ENCODE measurements around the gene RASA2. TPM values are rescaled to one million over a fixed set of nuclear protein-coding genes. Genes with fewer than 3 reads are reported as not detected.

Gene RASA2
- total and polyA plus RNA-seq, 2 of the 8 experiments (the other 6 are each of a cell fraction or from before 2014, with no cell fraction given): 3.5 to 15.9 TPM

GRCh38 chr3:141600331-141600730, 113.5 kb downstream of the RASA2 start:
- no peak overlapping the region for H3K4ac ChIP-seq (replicated peaks; ENCODE audit: insufficient read length, low read depth, low read length)
- no peaks in the 10 kb centered on the region for H4K20me1 ChIP-seq (replicated peaks in 1 of 2; ENCODE audit: control insufficient read depth in 1 of 2, insufficient read depth in 2 of 2, low read length in 2 of 2)
- ChIA-PET CTCF (ENCODE audit: partially characterized antibody) (interaction anchor here (0.6 to 1.1 kb wide), 2 partner anchors 23 to 44 kb away, joined by 3 read pairs; no protein-coding TSS in a partner anchor), POLR2A (ENCODE audit: partially characterized antibody) (no interaction called here)
- H3K36me3 ChIP-seq (ENCODE audit: control insufficient read depth in 2 of 4, insufficient read depth in 4 of 4, low read length in 3 of 4): peaks cover 0 to 7% (median 0%) of the 10 kb centered on the region in 4 experiments; a peak in 1 of 8 replicates
- H3K18ac ChIP-seq (ENCODE audit: extremely low read depth, low read length): no peak overlapping the region
- no peak overlapping the region for H4K5ac ChIP-seq (ENCODE audit: insufficient read length, low read depth, low read length)
- no peak overlapping the region for H3K27ac ChIP-seq (ENCODE audit: low read depth, low read length)
- no peak overlapping the region for H2BK20ac ChIP-seq (ENCODE audit: low read length)
- H3K9ac ChIP-seq (replicated peaks in 1 of 4; ENCODE audit: extremely low read depth in 1 of 4, low read depth in 3 of 4, low read length in 3 of 4): no peak overlapping the region
- no peaks in the 10 kb centered on the region for H3K79me1 ChIP-seq (ENCODE audit: low read depth, low read length)
- H3K23ac ChIP-seq (ENCODE audit: insufficient read length): no peak overlapping the region
- H3K4me1 ChIP-seq (replicated peaks in 1 of 4; ENCODE audit: control insufficient read depth in 3 of 4, insufficient read depth in 4 of 4, low read length in 3 of 4): no peaks in the 10 kb centered on the region
- TF ChIP-seq RNF2 (IDR thresholded peaks at IDR 0.05; ENCODE audit: borderline replicate concordance, low read depth, low read length, missing control alignments, poor library complexity, severe bottlenecking) (no peak), TAF1 (IDR thresholded peaks at IDR 0.05; ENCODE audit: low read depth, low read length) (no peak), SIN3A (conservative IDR thresholded peaks at IDR 0.05 in 1 of 2, IDR thresholded peaks at IDR 0.05 in 1 of 2; ENCODE audit: low read depth in 1 of 2, low read length in 2 of 2) (no peak), CHD1 (IDR thresholded peaks at IDR 0.05; ENCODE audit: low read depth, low read length) (no peak), MAFK (IDR thresholded peaks at IDR 0.05; ENCODE audit: low read depth, low read length) (no peak)
- H3K4me2 ChIP-seq (ENCODE audit: insufficient read depth in 1 of 2, low read depth in 2 of 2, low read length in 2 of 2): no peak overlapping the region
- no peak overlapping the region for H2BK12ac ChIP-seq (ENCODE audit: low read depth, low read length)
- H2AK5ac ChIP-seq (ENCODE audit: low read depth, low read length): no peak overlapping the region
- H2BK15ac ChIP-seq (ENCODE audit: low read length): no peak overlapping the region
- 97% methylated on average over 12 of the region's 12 CpGs; no CpG with 5 or more reads in 1 of the 2 experiments for WGBS, 2 experiments (ENCODE audit: extremely low coverage in 1 of 2, insufficient coverage in 1 of 2, insufficient read length in 1 of 2, insufficient replicate concordance in 2 of 2, low coverage in 1 of 2, low lambda C conversion rate in 2 of 2, missing lambda C conversion rate in 1 of 2)
- H4K91ac ChIP-seq (replicated peaks; ENCODE audit: insufficient read length, low read length): no peak overlapping the region
- no peaks in the 10 kb centered on the region; the same call in 1 of the 2 replicates for H3K23me2 ChIP-seq (ENCODE audit: low read depth, low read length)
- no peak overlapping the region for H3K14ac ChIP-seq (ENCODE audit: insufficient read length)
- H3K79me2 ChIP-seq (ENCODE audit: control insufficient read depth in 1 of 2, insufficient read depth in 2 of 2, low read length in 2 of 2): no peaks in the 10 kb centered on the region
- no peak overlapping the region for H3K56ac ChIP-seq (replicated peaks; ENCODE audit: insufficient read length, low read depth, low read length)
- FAIRE-seq: no peak
- H2AFZ ChIP-seq (ENCODE audit: low read length): no peak overlapping the region
- H2BK120ac ChIP-seq (replicated peaks; ENCODE audit: low read depth, low read length): no peak overlapping the region
- H4K8ac ChIP-seq (ENCODE audit: extremely low read depth, insufficient read depth, low read length): no peak overlapping the region
- no peak for DNase-seq (ENCODE audit: low read depth in 1 of 2, low spot score in 2 of 2)
- no peak overlapping the region for H2BK5ac ChIP-seq (ENCODE audit: low read depth, low read length)
- H3K27me3 ChIP-seq (replicated peaks in 1 of 4; ENCODE audit: control insufficient read depth in 3 of 4, extremely low read depth in 1 of 4, insufficient read depth in 3 of 4, low read length in 3 of 4): no peaks in the 10 kb centered on the region
- H3K9me3 ChIP-seq (ENCODE audit: insufficient read depth in 2 of 2, low read depth in 1 of 2, low read length in 1 of 2): peaks cover 0 to 5% of the 10 kb centered on the region in 2 experiments; a peak in 1 of 4 replicates
- H3K4me3 ChIP-seq (ENCODE audit: extremely low read depth in 1 of 4, insufficient read depth in 2 of 4, low read depth in 3 of 4, low read length in 4 of 4): no peak overlapping the region

Data from H1 (cell line).